ENCODE data around the gene AANAT. TPM values are rescaled to one million over a fixed set of nuclear protein-coding genes. Genes with fewer than 3 reads are reported as not detected.

AANAT gene
- total RNA-seq, 2 donors from 2014 or later: not detected

- no peak overlapping the region for H3K4me3 ChIP-seq (ENCODE audit: low read length)
- H3K9me3 ChIP-seq (ENCODE audit: control insufficient read depth, low read length): no peaks in the 10 kb centered on the region
- no peaks in the 10 kb centered on the region for H3K27me3 ChIP-seq (ENCODE audit: control insufficient read depth, insufficient read depth, low read length, poor library complexity, severe bottlenecking)
- no peaks in the 10 kb centered on the region for H3K4me1 ChIP-seq (ENCODE audit: control insufficient read depth, insufficient read depth, low read length)
- DNase-seq: no peak
- no peak overlapping the region for H3K27ac ChIP-seq (ENCODE audit: low read depth, low read length)
- peaks cover 37% of the 10 kb centered on the region for H3K4me1 Mint-ChIP-seq
- H3K36me3 Mint-ChIP-seq (ENCODE audit: low read depth): peaks cover 11% of the 10 kb centered on the region
- no peaks in the 10 kb centered on the region for H3K27me3 Mint-ChIP-seq (ENCODE audit: insufficient read depth)
- TF ChIP-seq CTCF (conservative IDR thresholded peaks at IDR 0.05): no peak
- no peaks in the 10 kb centered on the region for H3K9me3 Mint-ChIP-seq
- no peak overlapping the region for H3K9ac ChIP-seq (ENCODE audit: extremely low read depth, low read length, poor library complexity, severe bottlenecking)
- no peak overlapping the region for H3K4me3 Mint-ChIP-seq
- WGBS, 2 experiments (ENCODE audit: insufficient coverage in 1 of 2, insufficient read length in 1 of 2): 96 to 97% methylated on average over 7 to 9 of the region's 9 CpGs
- peak overlapping the region; percentile 53 for H3K27ac Mint-ChIP-seq
- peaks cover 8% of the 10 kb centered on the region for H3K36me3 ChIP-seq (ENCODE audit: control insufficient read depth, insufficient read depth, low read length)
These were observed 33.7 kb upstream of the AANAT start for GRCh38 chr17:76433693-76434092.

- Histone ChIP-seq H3K4me3 (ENCODE audit: low read length) (no peak overlapping the region), H3K9ac (ENCODE audit: extremely low read depth, low read length, poor library complexity, severe bottlenecking) (no peak overlapping the region), H3K36me3 (ENCODE audit: control insufficient read depth, insufficient read depth, low read length) (peaks cover 8% of the 10 kb centered on the region), H3K4me1 (ENCODE audit: control insufficient read depth, insufficient read depth, low read length) (no peaks in the 10 kb centered on the region), H3K27me3 (ENCODE audit: control insufficient read depth, insufficient read depth, low read length, poor library complexity, severe bottlenecking) (no peaks in the 10 kb centered on the region), H3K9me3 (ENCODE audit: control insufficient read depth, low read length) (no peaks in the 10 kb centered on the region), H3K27ac (ENCODE audit: low read depth, low read length) (no peak overlapping the region)
- Mint-ChIP-seq H3K27me3 (ENCODE audit: insufficient read depth) (no peaks in the 10 kb centered on the region), H3K36me3 (ENCODE audit: low read depth) (peaks cover 9% of the 10 kb centered on the region), H3K27ac (no peak overlapping the region), H3K9me3 (no peaks in the 10 kb centered on the region), H3K4me3 (no peak overlapping the region), H3K4me1 (peaks cover 45% of the 10 kb centered on the region)
- no peak for DNase-seq
- TF ChIP-seq CTCF (conservative IDR thresholded peaks at IDR 0.05): no peak
- 92 to 100% methylated on average over 4 to 7 of the region's 7 CpGs for WGBS, 2 experiments (ENCODE audit: insufficient coverage in 1 of 2, insufficient read length in 1 of 2)
These were observed 32.5 kb upstream of the AANAT start for GRCh38 chr17:76434870-76435269.

- peaks cover 41% of the 10 kb centered on the region for H3K4me1 Mint-ChIP-seq
- H3K9ac ChIP-seq (ENCODE audit: extremely low read depth, low read length, poor library complexity, severe bottlenecking): no peak overlapping the region
These were observed 31.7 kb upstream of the AANAT start for GRCh38 chr17:76435751-76436150.

More at GRCh38 chr17:76435751-76436150, 31.7 kb upstream of the AANAT start:
- Histone ChIP-seq H3K27me3 (ENCODE audit: control insufficient read depth, insufficient read depth, low read length, poor library complexity, severe bottlenecking) (no peaks in the 10 kb centered on the region), H3K36me3 (ENCODE audit: control insufficient read depth, insufficient read depth, low read length) (peaks cover 8% of the 10 kb centered on the region), H3K9me3 (ENCODE audit: control insufficient read depth, low read length) (no peaks in the 10 kb centered on the region), H3K4me1 (ENCODE audit: control insufficient read depth, insufficient read depth, low read length) (peaks cover 2% of the 10 kb centered on the region), H3K4me3 (ENCODE audit: low read length) (no peak overlapping the region), H3K27ac (ENCODE audit: low read depth, low read length) (no peak overlapping the region)
- peak overlapping the region; percentile 64 for H3K27ac Mint-ChIP-seq
- WGBS, 2 experiments (ENCODE audit: insufficient coverage in 1 of 2, insufficient read length in 1 of 2): 92 to 93% methylated on average over 11 of the region's 11 CpGs
- H3K27me3 Mint-ChIP-seq (ENCODE audit: insufficient read depth): no peaks in the 10 kb centered on the region
- no peak for DNase-seq
- peaks cover 7% of the 10 kb centered on the region for H3K36me3 Mint-ChIP-seq (ENCODE audit: low read depth)
- no peaks in the 10 kb centered on the region for H3K9me3 Mint-ChIP-seq
- no peak for TF ChIP-seq CTCF (conservative IDR thresholded peaks at IDR 0.05)
- H3K4me3 Mint-ChIP-seq: no peak overlapping the region

All from endodermal cell (in vitro differentiated cells).